ENCODE results near the gene JAM2.

DNA sequence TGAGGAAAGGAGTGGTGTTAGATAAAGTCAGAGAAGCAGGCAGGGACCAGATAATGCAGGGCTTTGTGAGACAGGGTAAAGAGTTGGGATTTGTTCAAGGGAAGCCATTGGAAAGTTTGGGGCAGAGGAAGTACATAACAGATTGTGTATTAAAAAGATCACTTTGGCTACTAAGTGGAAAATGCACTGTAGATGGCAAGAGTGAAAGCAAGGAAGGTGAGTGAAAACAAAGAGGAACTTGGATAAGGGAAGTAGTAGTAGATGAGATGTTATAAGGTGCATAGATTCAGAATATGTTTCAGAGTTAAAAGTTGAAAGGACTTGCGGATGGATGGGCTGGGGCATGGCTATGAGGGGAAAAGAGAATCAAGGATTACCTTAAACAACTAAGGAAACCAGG is 49.2 kb upstream of the JAM2 start:
- no peak for TF ChIP-seq EZH2 (IDR thresholded peaks at IDR 0.05; ENCODE audit: borderline replicate concordance, low read depth, low read length, poor library complexity, severe bottlenecking)
- TF ChIP-seq, protein P1, sequence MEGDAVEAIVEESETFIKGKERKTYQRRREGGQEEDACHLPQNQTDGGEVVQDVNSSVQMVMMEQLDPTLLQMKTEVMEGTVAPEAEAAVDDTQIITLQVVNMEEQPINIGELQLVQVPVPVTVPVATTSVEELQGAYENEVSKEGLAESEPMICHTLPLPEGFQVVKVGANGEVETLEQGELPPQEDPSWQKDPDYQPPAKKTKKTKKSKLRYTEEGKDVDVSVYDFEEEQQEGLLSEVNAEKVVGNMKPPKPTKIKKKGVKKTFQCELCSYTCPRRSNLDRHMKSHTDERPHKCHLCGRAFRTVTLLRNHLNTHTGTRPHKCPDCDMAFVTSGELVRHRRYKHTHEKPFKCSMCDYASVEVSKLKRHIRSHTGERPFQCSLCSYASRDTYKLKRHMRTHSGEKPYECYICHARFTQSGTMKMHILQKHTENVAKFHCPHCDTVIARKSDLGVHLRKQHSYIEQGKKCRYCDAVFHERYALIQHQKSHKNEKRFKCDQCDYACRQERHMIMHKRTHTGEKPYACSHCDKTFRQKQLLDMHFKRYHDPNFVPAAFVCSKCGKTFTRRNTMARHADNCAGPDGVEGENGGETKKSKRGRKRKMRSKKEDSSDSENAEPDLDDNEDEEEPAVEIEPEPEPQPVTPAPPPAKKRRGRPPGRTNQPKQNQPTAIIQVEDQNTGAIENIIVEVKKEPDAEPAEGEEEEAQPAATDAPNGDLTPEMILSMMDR (conservative IDR thresholded peaks at IDR 0.05; ENCODE audit: low read depth, low read length), result no peak

Data from A673 (cell line).